ENCODE data around the gene SLC10A6. TPM values are rescaled to one million over a fixed set of nuclear protein-coding genes. Genes with fewer than 3 reads are reported as not detected.

SLC10A6 gene
- total and polyA plus RNA-seq, 2 of the 13 experiments (the other 11 are each of a cell fraction or from before 2014, with no cell fraction given): not detected

GRCh38 chr4:86872135-86872534, 23.0 kb upstream of the SLC10A6 start (continued):
- no peak for TF ChIP-seq ZBTB46 (CRISPR knock-in tag; IDR thresholded peaks at IDR 0.05; ENCODE audit: borderline replicate concordance)
- TF ChIP-seq HOXA3 (CRISPR knock-in tag; IDR thresholded peaks at IDR 0.05): no peak
- TF ChIP-seq ETS1 (CRISPR knock-in tag; IDR thresholded peaks at IDR 0.05): no peak
- no peak for TF ChIP-seq THRA (CRISPR knock-in tag; IDR thresholded peaks at IDR 0.05; ENCODE audit: borderline replicate concordance)
- no peak for TF ChIP-seq HBP1 (CRISPR knock-in tag; IDR thresholded peaks at IDR 0.05; ENCODE audit: low read depth)
- TF ChIP-seq ATRX (CRISPR knock-in tag; IDR thresholded peaks at IDR 0.05; ENCODE audit: borderline replicate concordance): no peak
